GM12878 (cell line): ENCODE data around the gene MRPL12. TPM values are rescaled to one million over a fixed set of nuclear protein-coding genes. Genes with fewer than 3 reads are reported as not detected.

ENCODE experiments used
- ATAC-seq: fragments of 200-7000 bp; cut with Tn5 transposase; 3 replicates; pipeline ENCODE4 v1.9.1; 2020; ENCODE audit warnings: mild to moderate bottlenecking, moderate library complexity
- BruUV-seq: library from RNA; stranded (reverse); fragments of 400-500 nt; replicated peaks from 2 replicates; lab custom pipeline; 2021; lab: Mats Ljungman, UMichigan
- CTCF ChIA-PET: fragments of 300-600 bp; sonication (Branson Sonifier 250); formaldehyde crosslinking; extraction: SDS; loops from one replicate; lab custom pipeline; 2021; ENCODE audit warnings: inconsistent platforms; lab: Yijun Ruan, JAX
- POLR2A ChIA-PET: fragments of 350-600 bp; formaldehyde crosslinking; extraction: SDS; loops from one replicate; lab custom pipeline; 2021; ENCODE audit warnings: inconsistent platforms; lab: Charles Lee
- RAD21 ChIA-PET: fragments of 300-600 bp; sonication (Branson Sonifier 250); formaldehyde crosslinking; loops from one replicate; lab custom pipeline; 2023; ENCODE audit warnings: antibody characterized with exemption; ENCODE audit not compliant: unreplicated experiment; lab: Charles Lee
- SMC1A ChIA-PET: fragments of 300-600 bp; sonication (Branson Sonifier 250); formaldehyde crosslinking; loops from one replicate; lab custom pipeline; 2023; ENCODE audit not compliant: unreplicated experiment, uncharacterized antibody; lab: Charles Lee
- DNase-seq: peaks from one replicate; pipeline ENCODE4 v3.0.0-alpha.2; 2011; ENCODE audit warnings: low read depth, low spot score
- FAIRE-seq: peaks from 3 replicates; lab custom pipeline; 2011; peaks lifted over from hg19 to GRCh38; lab: Jason Lieb, UNC
- H2AFZ ChIP-seq: 2 replicates; pipeline ENCODE4 v1.6.0; 2011; ENCODE audit warnings: low read depth, low read length, control low read depth; ENCODE audit not compliant: control insufficient read depth
- H3K27ac ChIP-seq: 2 replicates; pipeline ENCODE4 v1.5.1; 2011; ENCODE audit warnings: control low read depth; ENCODE audit not compliant: control insufficient read depth, insufficient read depth
- H3K27me3 ChIP-seq, 2 experiments: replicated peaks in 1 of 2; 2 replicates each; pipeline versions ENCODE4 v1.6.0 to v1.6.1; 2011; ENCODE audit warnings: low read length in 1 of 2; ENCODE audit not compliant: control insufficient read depth in 2 of 2, insufficient read depth in 2 of 2
- H3K36me3 ChIP-seq, 2 experiments: 2 replicates each; pipeline ENCODE4 v1.5.1; 2011; ENCODE audit warnings: low read length in 1 of 2; ENCODE audit not compliant: control insufficient read depth in 2 of 2, insufficient read depth in 2 of 2
- H3K4me1 ChIP-seq: 2 replicates; pipeline ENCODE4 v1.6.1; 2011; ENCODE audit warnings: mild to moderate bottlenecking, low read length, moderate library complexity, mixed read lengths; ENCODE audit not compliant: control insufficient read depth, insufficient read depth
- H3K4me2 ChIP-seq: 2 replicates; pipeline ENCODE4 v1.6.0; 2011; ENCODE audit warnings: control low read depth; ENCODE audit not compliant: control insufficient read depth, insufficient read depth
- H3K4me3 ChIP-seq: fragments of 200-600 bp; sonication (generic); 2 replicates; pipeline ENCODE4 v1.5.1; 2016
- H3K79me2 ChIP-seq: 2 replicates; pipeline ENCODE4 v1.6.0; 2011; ENCODE audit warnings: low read length; ENCODE audit not compliant: control insufficient read depth, insufficient read depth
- H3K9ac ChIP-seq: 2 replicates; pipeline ENCODE4 v1.8.0; 2011; ENCODE audit warnings: low read length, control low read depth, mixed read lengths; ENCODE audit not compliant: control insufficient read depth, insufficient read depth
- H3K9me3 ChIP-seq: replicated peaks from 3 replicates; pipeline ENCODE4 v1.5.1; 2011; ENCODE audit warnings: mild to moderate bottlenecking, low read length; ENCODE audit not compliant: control insufficient read depth, insufficient read depth
- H4K20me1 ChIP-seq: 2 replicates; pipeline ENCODE4 v1.6.0; 2011; ENCODE audit not compliant: control insufficient read depth, insufficient read depth
- ATF7 ChIP-seq: fragments of 450-650 bp; IDR thresholded peaks from 2 replicates; pipeline ENCODE4 v1.6.1; 2016; ENCODE audit warnings: low read depth, mild to moderate bottlenecking
- JUNB ChIP-seq: IDR thresholded peaks from 2 replicates; pipeline ENCODE4 v1.6.1; 2016; ENCODE audit warnings: antibody characterized with exemption, mild to moderate bottlenecking
- JUND ChIP-seq: IDR thresholded peaks from 2 replicates; pipeline ENCODE4 v1.6.1; 2012; ENCODE audit warnings: low read depth, mild to moderate bottlenecking, low read length, improper control_type of control experiment, moderate library complexity
- KDM1A ChIP-seq: fragments of 200-600 bp; sonication (generic); IDR thresholded peaks from 2 replicates; pipeline ENCODE4 v1.6.1; 2016; ENCODE audit warnings: borderline replicate concordance
- NBN ChIP-seq: fragments of 450-650 bp; IDR thresholded peaks from 2 replicates; pipeline ENCODE4 v1.6.1; 2016
- NR2C2 ChIP-seq: IDR thresholded peaks from 2 replicates; pipeline ENCODE4 v1.6.1; 2011; ENCODE audit warnings: borderline replicate concordance, low read depth; ENCODE audit not compliant: control insufficient read depth, insufficient read length
- RAD21 ChIP-seq: IDR thresholded peaks from 2 replicates; pipeline ENCODE4 v1.6.1; 2011; ENCODE audit warnings: mild to moderate bottlenecking, low read depth, low read length, moderate library complexity; ENCODE audit not compliant: insufficient read depth
- RAD51 ChIP-seq: fragments of 450-650 bp; IDR thresholded peaks from 2 replicates; pipeline ENCODE4 v1.6.1; 2016; ENCODE audit warnings: moderate library complexity, mild to moderate bottlenecking, inconsistent platforms
- RB1 ChIP-seq: fragments of 450-650 bp; formaldehyde crosslinking; IDR thresholded peaks from 2 replicates; pipeline ENCODE4 v1.6.1; 2017; ENCODE audit warnings: mild to moderate bottlenecking, borderline replicate concordance
- SRF ChIP-seq, 2 experiments: IDR thresholded peaks; 2 replicates each; pipeline ENCODE4 v1.6.1; 2011; ENCODE audit warnings: low read depth in 2 of 2, low read length in 2 of 2, mild to moderate bottlenecking in 1 of 2, moderate library complexity in 1 of 2
- SUPT20H ChIP-seq: IDR thresholded peaks from 2 replicates; pipeline ENCODE4 v1.6.1; 2011; ENCODE audit warnings: low read depth, mild to moderate bottlenecking, low read length, moderate library complexity, borderline replicate concordance; ENCODE audit not compliant: control insufficient read depth
- WGBS: methylation state at CpG from one replicate; pipeline ENCODE4 v1.1.6; 2016; ENCODE audit warnings: low lambda C conversion rate; ENCODE audit not compliant: insufficient replicate concordance, insufficient coverage; ENCODE audit errors: missing lambda C conversion rate; 5-methylcytosine and 5-hydroxymethylcytosine counted together
- in situ Hi-C: fragments of 300-500 bp; cut with MboI; formaldehyde crosslinking; loops from 9 replicates; pipeline ENCODE4 v1.14.3; 2018; ENCODE audit warnings: mixed read lengths
- intact Hi-C: fragments of 100-400 bp; cut with micrococcal nuclease; formaldehyde crosslinking; loops from one replicate; pipeline ENCODE4 v1.14.2; 2022; ENCODE audit not compliant: unreplicated experiment
- polyA plus RNA-seq, 11 experiments: library from polyadenylated mRNA; depleted of rRNA in 4 of 11; unstranded in 6 of 11; stranded (reverse) in 5 of 11; fragments of >200 nt; fragmentation: Nextera tagmentation in 4 of 11; fragmentation: Illumina TruSeq in 1 of 11; extraction: Ambion mirVana in 4 of 11; extraction: Trizol in 1 of 11; gene quantifications; 1 replicate in 1 of 11; 2 replicates in 10 of 11; pipeline versions ENCODE4 v1.2.1 to v1.2.3, GENCODE V29; 2011 to 2016; ENCODE audit warnings: inconsistent platforms in 2 of 11, missing spikeins in 2 of 11, low read depth in 1 of 11
- total RNA-seq, 4 experiments: library from RNA; depleted of rRNA in 3 of 4; stranded (reverse); fragments of >200 nt in 3 of 4; fragmentation: Illumina TruSeq in 1 of 4; extraction: Trizol in 1 of 4; gene quantifications; 2 replicates each; pipeline versions ENCODE4 v1.2.1 to v1.2.3, GENCODE V29; 2013 to 2021

MRPL12 gene
- total and polyA plus RNA-seq, 10 of the 15 experiments (the other 5 are each of a cell fraction or from before 2014, with no cell fraction given), result 1.3 to 269 (median 117) TPM

GRCh38 chr17:81681672-81682071 is 21.5 kb upstream of the MRPL12 start:
- no TSS peak for BruUV-seq
- H3K27ac ChIP-seq, result no peak overlapping the region
- 87% methylated on average over 17 of the region's 17 CpGs for WGBS
- H3K9ac ChIP-seq, result no peak overlapping the region
- FAIRE-seq (no peak), ATAC-seq (no peak), DNase-seq (no peak)
- H4K20me1 ChIP-seq, result peaks cover 8% of the 10 kb centered on the region; the same call in 1 of the 2 replicates
- intact Hi-C loops, result loop anchor here (2.0 kb wide), 1 partner anchor 21 kb away; the partner anchor contains the start of gene MRPL12
- ChIA-PET POLR2A (interaction anchor here (1.2 to 4.0 kb wide), 2 partner anchors 21 to 22 kb away, joined by 3 to 32 read pairs; partner anchors contain the start of gene MRPL12), CTCF (interaction anchor here (1.1 kb wide), 1 partner anchor 12 kb away, joined by 3 read pairs; no protein-coding TSS in a partner anchor), SMC1A (no interaction called here), RAD21 (no interaction called here)
- H3K4me3 ChIP-seq, result no peak overlapping the region
- H3K27me3 ChIP-seq, result no peaks in the 10 kb centered on the region
- TF ChIP-seq JUND (no peak), JUNB (no peak), KDM1A (no peak), SUPT20H (no peak), RAD21 (no peak), RAD51 (no peak), SRF (IDR thresholded peaks at IDR 0.05; ENCODE audit: low read depth in 2 of 2, low read length in 2 of 2) (no peak), NR2C2 (no peak), ATF7 (no peak), NBN (no peak), RB1 (no peak)
- H3K79me2 ChIP-seq, result peaks cover 38% of the 10 kb centered on the region
- peaks cover 0 to 2% of the 10 kb centered on the region in 2 experiments; a peak in 3 of 4 replicates for H3K36me3 ChIP-seq
- no peaks in the 10 kb centered on the region for H3K9me3 ChIP-seq
- no peak overlapping the region for H2AFZ ChIP-seq
- no peak overlapping the region for H3K4me2 ChIP-seq
- in situ Hi-C loops, result no loop called here
- peaks cover 11% of the 10 kb centered on the region for H3K4me1 ChIP-seq
